CMK (cell line): ENCODE data around the gene OR4D2.
"Not testable (repeated sequence)": the region's sequence is repeated elsewhere in the genome, so short reads cannot be mapped to it uniquely, and the experiment has no call there.

ENCODE experiments used
- DNase-seq: peaks from one replicate; pipeline ENCODE4 v3.0.0-alpha.2; 2010; ENCODE audit warnings: low read depth

OR4D2 gene

GRCh38 chr17:58166682-58167081 lies at the start of gene OR4D2:
TSS of gene OR4D2 (plus strand) at chr17:58166982. CDS start at chr17:58169656, 2,674 bp downstream.
- no peak for DNase-seq

GRCh38 chr17:58117382-58117781 lies 49.4 kb upstream of the OR4D2 start:
- no peak for DNase-seq

- no peak for DNase-seq
Measured at GRCh38 chr17:58119491-58119890, 47.3 kb upstream of the OR4D2 start.

GRCh38 chr17:58120195-58120822 lies 46.5 kb upstream of the OR4D2 start:
- DNase-seq = peak; percentile 33

GRCh38 chr17:58121925-58122324 lies 44.9 kb upstream of the OR4D2 start:
- no peak for DNase-seq

GRCh38 chr17:58127846-58128245 lies 38.9 kb upstream of the OR4D2 start:
- no peak for DNase-seq

GRCh38 chr17:58132697-58133096 lies 34.1 kb upstream of the OR4D2 start:
- DNase-seq = not testable (repeated sequence)

- no peak for DNase-seq
Measured at GRCh38 chr17:58136669-58137279, 30.0 kb upstream of the OR4D2 start.

GRCh38 chr17:58141505-58141904 lies 25.3 kb upstream of the OR4D2 start:
- no peak for DNase-seq

GRCh38 chr17:58143335-58143734 lies 23.4 kb upstream of the OR4D2 start:
- not testable (repeated sequence) for DNase-seq

GRCh38 chr17:58144801-58145200 lies 22.0 kb upstream of the OR4D2 start:
- no peak for DNase-seq

- DNase-seq = no peak
Measured at GRCh38 chr17:58147930-58148434, 18.8 kb upstream of the OR4D2 start, which contains the start of gene OR4D1. TSS of gene OR4D1 (plus strand) at chr17:58148384. CDS start at chr17:58155154, 6,770 bp downstream.

- DNase-seq = no peak
Measured at GRCh38 chr17:58148609-58149008, 18.2 kb upstream of the OR4D2 start.

- no peak for DNase-seq
Measured at GRCh38 chr17:58150394-58150793, 16.4 kb upstream of the OR4D2 start.

- DNase-seq = peak; percentile 56
Measured at GRCh38 chr17:58153046-58153445, 13.7 kb upstream of the OR4D2 start.

GRCh38 chr17:58153671-58154070 lies 13.1 kb upstream of the OR4D2 start:
- DNase-seq = no peak

GRCh38 chr17:58156839-58157803 lies 9.7 kb upstream of the OR4D2 start:
- no peak for DNase-seq

- no peak for DNase-seq
Measured at GRCh38 chr17:58158181-58158580, 8.6 kb upstream of the OR4D2 start.

- no peak for DNase-seq
Measured at GRCh38 chr17:58161566-58161965, 5.2 kb upstream of the OR4D2 start.

GRCh38 chr17:58165981-58166380 lies 801 bp upstream of the OR4D2 start:
- DNase-seq = no peak

- DNase-seq = no peak
Measured at GRCh38 chr17:58170622-58171021, 3.8 kb downstream of the OR4D2 start.

- DNase-seq = no peak
Measured at GRCh38 chr17:58172369-58173071, 5.7 kb downstream of the OR4D2 start.
